Panc1 (cell line): ENCODE data around the gene GNPAT. TPM values are rescaled to one million over a fixed set of nuclear protein-coding genes. Genes with fewer than 3 reads are reported as not detected.

Source experiments
- ATAC-seq: fragments of 200-7000 bp; cut with Tn5 transposase; 2 replicates; pipeline ENCODE4 v1.9.1; 2020; ENCODE audit warnings: mild to moderate bottlenecking, moderate library complexity
- BruUV-seq: library from RNA; stranded (reverse); fragments of 400-500 nt; replicated peaks from 2 replicates; lab custom pipeline; 2021; lab: Mats Ljungman, UMichigan
- CTCF ChIA-PET: fragments of 300-600 bp; sonication (Branson Sonifier 250); formaldehyde crosslinking; loops from one replicate; lab custom pipeline; 2022; ENCODE audit warnings: antibody characterized with exemption; lab: Charles Lee
- POLR2A ChIA-PET: fragments of 300-600 bp; sonication (Branson Sonifier 250); formaldehyde crosslinking; loops from one replicate; lab custom pipeline; 2022; ENCODE audit warnings: antibody characterized with exemption; lab: Charles Lee
- DNase-seq: peaks from one replicate; pipeline ENCODE4 v3.0.0-alpha.2; 2010; ENCODE audit warnings: low read depth, low spot score
- H3K27ac ChIP-seq: 2 replicates; pipeline ENCODE4 v1.5.1; 2011; ENCODE audit warnings: mild to moderate bottlenecking, low read length, inconsistent platforms
- H3K27me3 ChIP-seq: fragments of 200-500 bp; sonication (Bioruptor generic); 2 replicates; pipeline ENCODE4 v1.6.0; 2014; ENCODE audit warnings: low read length, inconsistent platforms; ENCODE audit not compliant: control insufficient read depth, insufficient read depth
- H3K36me3 ChIP-seq: fragments of 200-500 bp; sonication (Bioruptor generic); 2 replicates; pipeline ENCODE4 v1.5.1; 2014; ENCODE audit warnings: inconsistent platforms, mild to moderate bottlenecking, low read length, moderate library complexity; ENCODE audit not compliant: control insufficient read depth, insufficient read depth
- H3K4me1 ChIP-seq: 2 replicates; pipeline ENCODE4 v1.5.1; 2011; ENCODE audit warnings: inconsistent platforms, mild to moderate bottlenecking, low read length, moderate library complexity; ENCODE audit not compliant: control insufficient read depth, insufficient read depth
- H3K4me3 ChIP-seq, 2 experiments: 2 replicates each; pipeline ENCODE4 v1.5.1; 2011 to 2012; ENCODE audit warnings: low read depth in 2 of 2, low read length in 2 of 2, mild to moderate bottlenecking in 2 of 2, inconsistent platforms in 1 of 2, moderate library complexity in 1 of 2
- H3K9me3 ChIP-seq: fragments of 200-500 bp; sonication (Bioruptor generic); 2 replicates; pipeline ENCODE4 v1.5.1; 2014; ENCODE audit warnings: low read depth, mild to moderate bottlenecking, inconsistent platforms, low read length, moderate library complexity; ENCODE audit not compliant: control insufficient read depth, insufficient read depth
- POLR2AphosphoS5 ChIP-seq: IDR thresholded peaks from 2 replicates; pipeline ENCODE4 v1.6.1; 2012; ENCODE audit warnings: mild to moderate bottlenecking, low read depth, low read length, moderate library complexity
- SIN3A ChIP-seq: IDR thresholded peaks from 2 replicates; pipeline ENCODE4 v1.6.1; 2012; ENCODE audit warnings: low read depth, mild to moderate bottlenecking, low read length, moderate library complexity, borderline replicate concordance; ENCODE audit not compliant: insufficient read depth
- TCF7L2 ChIP-seq: IDR thresholded peaks from 2 replicates; pipeline ENCODE4 v1.6.1; 2011; ENCODE audit warnings: mild to moderate bottlenecking, low read depth, low read length, inconsistent platforms
- in situ Hi-C: cut with HindIII; loops from 2 replicates; pipeline ENCODE4 v1.10.0; 2016; ENCODE audit warnings: low sequenced_read_pairs, low pct_unique_long_range_greater_than_20kb
- intact Hi-C: fragments of 100-400 bp; cut with micrococcal nuclease; formaldehyde crosslinking; loops from one replicate; pipeline ENCODE4 v1.10.0; 2022; ENCODE audit not compliant: unreplicated experiment
- total RNA-seq: library from RNA; stranded (reverse); gene quantifications from one replicate; pipeline ENCODE4 v1.2.1, GENCODE V29; 2021; ENCODE audit not compliant: unreplicated experiment
- TF ChIP-seq, protein P1 (sequence below): fragments of 450-650 bp; IDR thresholded peaks from 2 replicates; pipeline ENCODE4 v1.5.1; 2017; ENCODE audit warnings: mild to moderate bottlenecking
- TF ChIP-seq, protein P2 (sequence below), 2 experiments: IDR thresholded peaks; 2 replicates each; pipeline ENCODE4 v1.6.1; 2011 to 2012; ENCODE audit warnings: low read depth in 2 of 2, control low read depth in 1 of 2, low read length in 1 of 2, mild to moderate bottlenecking in 1 of 2, moderate library complexity in 1 of 2; ENCODE audit not compliant: insufficient read depth in 1 of 2

The GNPAT gene
- total RNA-seq, 1 experiment from 2014 or later = 42.5 TPM

DNA sequence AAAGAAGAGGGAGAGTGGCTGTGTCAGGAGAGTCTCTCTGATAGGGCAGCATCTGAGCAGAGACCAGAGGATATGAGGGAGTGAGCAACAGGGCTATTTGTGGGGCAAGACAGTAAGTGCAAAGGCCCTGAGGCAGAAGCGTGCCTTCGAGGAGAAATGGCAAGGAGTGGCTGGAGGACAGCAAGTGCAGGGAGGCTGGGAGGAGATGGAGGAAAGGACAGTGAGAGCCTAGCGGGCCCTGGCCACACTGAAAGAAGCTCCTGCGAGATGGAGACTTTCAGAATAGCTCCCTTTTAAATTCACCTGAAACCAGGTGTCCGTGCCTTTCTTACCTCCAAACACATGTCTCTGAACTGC is 71.4 kb downstream of the GNPAT start:
- Histone ChIP-seq H3K9me3 (no peaks in the 10 kb centered on the region), H3K27me3 (no peaks in the 10 kb centered on the region), H3K4me3 (no peak overlapping the region), H3K27ac (no peak overlapping the region), H3K36me3 (no peaks in the 10 kb centered on the region), H3K4me1 (no peaks in the 10 kb centered on the region)
- BruUV-seq = no TSS peak
- in situ Hi-C loops = no loop called here
- DNase-seq (no peak), ATAC-seq (no peak)
- CTCF ChIA-PET = no interaction called here
- intact Hi-C loops = no loop called here
- POLR2A ChIA-PET = no interaction called here
- TF ChIP-seq SIN3A = no peak
- no peak for TF ChIP-seq TCF7L2
- TF ChIP-seq POLR2AphosphoS5 = no peak
- TF ChIP-seq, protein P1, sequence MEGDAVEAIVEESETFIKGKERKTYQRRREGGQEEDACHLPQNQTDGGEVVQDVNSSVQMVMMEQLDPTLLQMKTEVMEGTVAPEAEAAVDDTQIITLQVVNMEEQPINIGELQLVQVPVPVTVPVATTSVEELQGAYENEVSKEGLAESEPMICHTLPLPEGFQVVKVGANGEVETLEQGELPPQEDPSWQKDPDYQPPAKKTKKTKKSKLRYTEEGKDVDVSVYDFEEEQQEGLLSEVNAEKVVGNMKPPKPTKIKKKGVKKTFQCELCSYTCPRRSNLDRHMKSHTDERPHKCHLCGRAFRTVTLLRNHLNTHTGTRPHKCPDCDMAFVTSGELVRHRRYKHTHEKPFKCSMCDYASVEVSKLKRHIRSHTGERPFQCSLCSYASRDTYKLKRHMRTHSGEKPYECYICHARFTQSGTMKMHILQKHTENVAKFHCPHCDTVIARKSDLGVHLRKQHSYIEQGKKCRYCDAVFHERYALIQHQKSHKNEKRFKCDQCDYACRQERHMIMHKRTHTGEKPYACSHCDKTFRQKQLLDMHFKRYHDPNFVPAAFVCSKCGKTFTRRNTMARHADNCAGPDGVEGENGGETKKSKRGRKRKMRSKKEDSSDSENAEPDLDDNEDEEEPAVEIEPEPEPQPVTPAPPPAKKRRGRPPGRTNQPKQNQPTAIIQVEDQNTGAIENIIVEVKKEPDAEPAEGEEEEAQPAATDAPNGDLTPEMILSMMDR = no peak
- TF ChIP-seq, protein P2, sequence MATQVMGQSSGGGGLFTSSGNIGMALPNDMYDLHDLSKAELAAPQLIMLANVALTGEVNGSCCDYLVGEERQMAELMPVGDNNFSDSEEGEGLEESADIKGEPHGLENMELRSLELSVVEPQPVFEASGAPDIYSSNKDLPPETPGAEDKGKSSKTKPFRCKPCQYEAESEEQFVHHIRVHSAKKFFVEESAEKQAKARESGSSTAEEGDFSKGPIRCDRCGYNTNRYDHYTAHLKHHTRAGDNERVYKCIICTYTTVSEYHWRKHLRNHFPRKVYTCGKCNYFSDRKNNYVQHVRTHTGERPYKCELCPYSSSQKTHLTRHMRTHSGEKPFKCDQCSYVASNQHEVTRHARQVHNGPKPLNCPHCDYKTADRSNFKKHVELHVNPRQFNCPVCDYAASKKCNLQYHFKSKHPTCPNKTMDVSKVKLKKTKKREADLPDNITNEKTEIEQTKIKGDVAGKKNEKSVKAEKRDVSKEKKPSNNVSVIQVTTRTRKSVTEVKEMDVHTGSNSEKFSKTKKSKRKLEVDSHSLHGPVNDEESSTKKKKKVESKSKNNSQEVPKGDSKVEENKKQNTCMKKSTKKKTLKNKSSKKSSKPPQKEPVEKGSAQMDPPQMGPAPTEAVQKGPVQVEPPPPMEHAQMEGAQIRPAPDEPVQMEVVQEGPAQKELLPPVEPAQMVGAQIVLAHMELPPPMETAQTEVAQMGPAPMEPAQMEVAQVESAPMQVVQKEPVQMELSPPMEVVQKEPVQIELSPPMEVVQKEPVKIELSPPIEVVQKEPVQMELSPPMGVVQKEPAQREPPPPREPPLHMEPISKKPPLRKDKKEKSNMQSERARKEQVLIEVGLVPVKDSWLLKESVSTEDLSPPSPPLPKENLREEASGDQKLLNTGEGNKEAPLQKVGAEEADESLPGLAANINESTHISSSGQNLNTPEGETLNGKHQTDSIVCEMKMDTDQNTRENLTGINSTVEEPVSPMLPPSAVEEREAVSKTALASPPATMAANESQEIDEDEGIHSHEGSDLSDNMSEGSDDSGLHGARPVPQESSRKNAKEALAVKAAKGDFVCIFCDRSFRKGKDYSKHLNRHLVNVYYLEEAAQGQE (IDR thresholded peaks at IDR 0.05; ENCODE audit: insufficient read depth in 1 of 2, low read depth in 2 of 2, low read length in 1 of 2) = no peak

GRCh38 chr1:231313661-231314060 is 72.6 kb downstream of the GNPAT start:
- CTCF ChIA-PET = interaction anchor here (1.5 kb wide), 1 partner anchor 24 kb away, joined by 3 read pairs; the partner anchor contains the start of genes EXOC8 and SPRTN

More at GRCh38 chr1:231313661-231314060, 72.6 kb downstream of the GNPAT start:
- no TSS peak for BruUV-seq
- TF ChIP-seq, protein P2 (IDR thresholded peaks at IDR 0.05; ENCODE audit: insufficient read depth in 1 of 2, low read depth in 2 of 2, low read length in 1 of 2) = no peak
- TF ChIP-seq SIN3A (no peak), TCF7L2 (no peak), POLR2AphosphoS5 (no peak)
- TF ChIP-seq, protein P1 = no peak
- Histone ChIP-seq H3K36me3 (no peaks in the 10 kb centered on the region), H3K9me3 (no peaks in the 10 kb centered on the region), H3K27me3 (no peaks in the 10 kb centered on the region), H3K4me3 (no peak overlapping the region), H3K4me1 (no peaks in the 10 kb centered on the region), H3K27ac (no peak overlapping the region)
- ATAC-seq (no peak), DNase-seq (no peak)
- POLR2A ChIA-PET = no interaction called here
- in situ Hi-C loops (no loop called here), intact Hi-C loops (no loop called here)
